A673 (cell line): Measurements from ENCODE around the gene MYMK.

Experiments used
- EZH2 ChIP-seq: fragments of 200-600 bp; sonication (generic); IDR thresholded peaks from 2 replicates; pipeline ENCODE4 v1.6.1; 2017; ENCODE audit warnings: borderline replicate concordance, low read depth, mild to moderate bottlenecking, mixed read lengths, antibody characterized with exemption, low read length; ENCODE audit not compliant: poor library complexity, severe bottlenecking
- TF ChIP-seq, protein P1 (sequence below): fragments of 300-800, 200-600 bp; sonication (generic); conservative IDR thresholded peaks from 2 replicates; pipeline ENCODE4 v1.5.1; 2017; ENCODE audit warnings: low read depth, mild to moderate bottlenecking, antibody characterized with exemption, low read length, moderate library complexity, mixed read lengths

DNA sequence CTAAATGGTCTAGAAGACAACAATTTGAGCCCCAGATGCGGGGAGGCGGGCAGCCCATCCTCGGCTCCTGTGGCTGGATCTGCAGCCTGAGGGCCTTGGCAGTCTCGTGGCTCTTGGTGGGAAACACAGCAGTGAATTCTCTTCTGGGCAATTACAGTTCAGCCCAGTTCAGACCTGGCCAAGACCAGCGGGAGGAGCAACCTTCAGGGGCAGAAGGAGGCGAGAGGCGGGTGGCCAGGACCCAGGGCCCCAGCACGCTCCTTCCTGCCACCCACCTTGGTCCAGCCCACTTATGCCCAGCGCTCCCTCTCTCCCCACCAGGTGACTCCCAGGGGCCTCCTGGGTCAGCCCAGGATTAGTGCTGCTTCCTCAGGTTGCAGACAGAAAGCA is 7.8 kb downstream of the MYMK start:
- TF ChIP-seq, protein P1, sequence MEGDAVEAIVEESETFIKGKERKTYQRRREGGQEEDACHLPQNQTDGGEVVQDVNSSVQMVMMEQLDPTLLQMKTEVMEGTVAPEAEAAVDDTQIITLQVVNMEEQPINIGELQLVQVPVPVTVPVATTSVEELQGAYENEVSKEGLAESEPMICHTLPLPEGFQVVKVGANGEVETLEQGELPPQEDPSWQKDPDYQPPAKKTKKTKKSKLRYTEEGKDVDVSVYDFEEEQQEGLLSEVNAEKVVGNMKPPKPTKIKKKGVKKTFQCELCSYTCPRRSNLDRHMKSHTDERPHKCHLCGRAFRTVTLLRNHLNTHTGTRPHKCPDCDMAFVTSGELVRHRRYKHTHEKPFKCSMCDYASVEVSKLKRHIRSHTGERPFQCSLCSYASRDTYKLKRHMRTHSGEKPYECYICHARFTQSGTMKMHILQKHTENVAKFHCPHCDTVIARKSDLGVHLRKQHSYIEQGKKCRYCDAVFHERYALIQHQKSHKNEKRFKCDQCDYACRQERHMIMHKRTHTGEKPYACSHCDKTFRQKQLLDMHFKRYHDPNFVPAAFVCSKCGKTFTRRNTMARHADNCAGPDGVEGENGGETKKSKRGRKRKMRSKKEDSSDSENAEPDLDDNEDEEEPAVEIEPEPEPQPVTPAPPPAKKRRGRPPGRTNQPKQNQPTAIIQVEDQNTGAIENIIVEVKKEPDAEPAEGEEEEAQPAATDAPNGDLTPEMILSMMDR = no peak
- TF ChIP-seq EZH2 = no peak
